GM21723 (cell line): ENCODE data around the gene DEFB110.

Experiments used
- ATAC-seq: cut with Tn5 transposase; IDR thresholded peaks from one replicate; pipeline ENCODE4 v1.9.1; 2021; ENCODE audit warnings: mild to moderate bottlenecking, moderate library complexity; ENCODE audit not compliant: unreplicated experiment

Gene DEFB110

GRCh38 chr6:50021894-50022293 is at the start of gene DEFB110:
Gene DEFB110, minus strand, starts transcription at chr6:50021994. Its CDS starts 59 bp downstream, at chr6:50021935.
- no peak for ATAC-seq

- ATAC-seq = no peak
Observed at GRCh38 chr6:50070101-50070500, 48.3 kb upstream of the DEFB110 start.

- ATAC-seq = no peak
Observed at GRCh38 chr6:50062051-50062450, 40.3 kb upstream of the DEFB110 start.

GRCh38 chr6:50056242-50056641 is 34.4 kb upstream of the DEFB110 start:
- no peak for ATAC-seq

GRCh38 chr6:50049829-50050228 is 28.0 kb upstream of the DEFB110 start, which contains the start of gene DEFB112:
Gene DEFB112, minus strand, starts transcription at chr6:50049929. Its CDS starts 60 bp downstream, at chr6:50049869.
- no peak for ATAC-seq

- ATAC-seq = no peak
Observed at GRCh38 chr6:50047026-50047425, 25.2 kb upstream of the DEFB110 start.

- no peak for ATAC-seq
Observed at GRCh38 chr6:50030777-50031562, 9.2 kb upstream of the DEFB110 start.

GRCh38 chr6:50030350-50030749 is 8.6 kb upstream of the DEFB110 start:
- no peak for ATAC-seq

GRCh38 chr6:50025258-50025657 is 3.5 kb upstream of the DEFB110 start:
- no peak for ATAC-seq

GRCh38 chr6:50007819-50008218 is 14.0 kb downstream of the DEFB110 start:
- no peak for ATAC-seq

- ATAC-seq = no peak
Observed at GRCh38 chr6:50003139-50003538, 18.7 kb downstream of the DEFB110 start.

GRCh38 chr6:49995278-49995677 is 26.5 kb downstream of the DEFB110 start:
- no peak for ATAC-seq

GRCh38 chr6:49988900-49989299 is 32.9 kb downstream of the DEFB110 start:
- no peak for ATAC-seq

GRCh38 chr6:49987749-49988148 is 34.0 kb downstream of the DEFB110 start:
- no peak for ATAC-seq

- ATAC-seq = no peak
Observed at GRCh38 chr6:49986551-49986950, 35.2 kb downstream of the DEFB110 start.

- ATAC-seq = no peak
Observed at GRCh38 chr6:49982046-49982445, 39.7 kb downstream of the DEFB110 start.

GRCh38 chr6:49980898-49981297 is 40.9 kb downstream of the DEFB110 start:
- no peak for ATAC-seq

GRCh38 chr6:49979584-49979983 is 42.2 kb downstream of the DEFB110 start:
- no peak for ATAC-seq

GRCh38 chr6:49978332-49979226 is 43.2 kb downstream of the DEFB110 start:
- peak; percentile 63 for ATAC-seq

- no peak for ATAC-seq
Observed at GRCh38 chr6:49969605-49970004, 52.2 kb downstream of the DEFB110 start, which contains the start of gene DEFB113. Gene DEFB113, minus strand, starts transcription at chr6:49969625. Its CDS starts 0 bp downstream, at chr6:49969625.
